H9 (cell line): ENCODE results near the gene STK32C. TPM values are rescaled to one million over a fixed set of nuclear protein-coding genes. Genes with fewer than 3 reads are reported as not detected.

Experiments
- DNase-seq: peaks from one replicate; pipeline ENCODE4 v3.0.0-alpha.2; 2017
- H2AFZ ChIP-seq: one replicate; pipeline ENCODE4 v1.6.1; 2013; ENCODE audit warnings: mild to moderate bottlenecking, low read length, control low read depth, moderate library complexity
- H2AK5ac ChIP-seq: 2 replicates; pipeline ENCODE4 v1.6.1; 2013; ENCODE audit warnings: low read length, control low read depth, mixed read lengths; ENCODE audit not compliant: insufficient read length
- H2BK120ac ChIP-seq: one replicate; pipeline ENCODE4 v1.6.1; 2013; ENCODE audit warnings: low read depth, mild to moderate bottlenecking, low read length, control low read depth, inconsistent platforms; ENCODE audit not compliant: poor library complexity, severe bottlenecking
- H2BK12ac ChIP-seq: 2 replicates; pipeline ENCODE4 v1.6.1; 2013; ENCODE audit warnings: low read length, control low read depth, mixed read lengths, low read depth; ENCODE audit not compliant: insufficient read length
- H2BK15ac ChIP-seq: 2 replicates; pipeline ENCODE4 v1.6.1; 2013; ENCODE audit warnings: low read depth, low read length, control low read depth
- H2BK20ac ChIP-seq: one replicate; pipeline ENCODE4 v1.6.1; 2013; ENCODE audit warnings: low read depth, mild to moderate bottlenecking, low read length, control low read depth, inconsistent platforms; ENCODE audit not compliant: poor library complexity, severe bottlenecking
- H2BK5ac ChIP-seq: 2 replicates; pipeline ENCODE4 v1.6.1; 2013; ENCODE audit warnings: low read length, control low read depth, mixed read lengths; ENCODE audit not compliant: insufficient read length
- H3K14ac ChIP-seq: 2 replicates; pipeline ENCODE4 v1.6.1; 2013; ENCODE audit warnings: low read length, control low read depth; ENCODE audit not compliant: insufficient read depth
- H3K18ac ChIP-seq: 2 replicates; pipeline ENCODE4 v1.6.1; 2013; ENCODE audit warnings: low read depth, mild to moderate bottlenecking, mixed read lengths, low read length, control low read depth; ENCODE audit not compliant: insufficient read length
- H3K23ac ChIP-seq: 2 replicates; pipeline ENCODE4 v1.6.1; 2013; ENCODE audit warnings: low read length, control low read depth, mixed read lengths, low read depth; ENCODE audit not compliant: insufficient read length
- H3K23me2 ChIP-seq: 2 replicates; pipeline ENCODE4 v1.6.1; 2013; ENCODE audit warnings: low read depth, mild to moderate bottlenecking, mixed read lengths, low read length, control low read depth; ENCODE audit not compliant: insufficient read length, poor library complexity, severe bottlenecking
- H3K27ac ChIP-seq: 2 replicates; pipeline ENCODE4 v1.5.1; 2013; ENCODE audit warnings: low read length, control low read depth, mixed read lengths, low read depth; ENCODE audit not compliant: insufficient read length
- H3K27me3 ChIP-seq: 2 replicates; pipeline ENCODE4 v1.6.1; 2013; ENCODE audit warnings: low read length, control low read depth, inconsistent platforms; ENCODE audit not compliant: insufficient read depth
- H3K4ac ChIP-seq: 2 replicates; pipeline ENCODE4 v1.6.1; 2013; ENCODE audit warnings: low read depth, mild to moderate bottlenecking, control low read depth, inconsistent platforms, low read length, moderate library complexity
- H3K4me1 ChIP-seq: 2 replicates; pipeline ENCODE4 v1.6.1; 2013; ENCODE audit warnings: low read length, control low read depth, inconsistent platforms; ENCODE audit not compliant: insufficient read depth
- H3K4me2 ChIP-seq: 2 replicates; pipeline ENCODE4 v1.6.1; 2013; ENCODE audit warnings: low read length, control low read depth, mixed read lengths; ENCODE audit not compliant: insufficient read length, insufficient read depth
- H3K56ac ChIP-seq: 2 replicates; pipeline ENCODE4 v1.6.1; 2013; ENCODE audit warnings: low read depth, mild to moderate bottlenecking, mixed read lengths, low read length, control low read depth; ENCODE audit not compliant: insufficient read length
- H3K79me1 ChIP-seq: 2 replicates; pipeline ENCODE4 v1.6.1; 2013; ENCODE audit warnings: low read depth, mild to moderate bottlenecking, moderate library complexity, low read length, control low read depth, inconsistent platforms; ENCODE audit not compliant: insufficient read depth, poor library complexity, severe bottlenecking
- H3K79me2 ChIP-seq: 2 replicates; pipeline ENCODE4 v1.6.1; 2013; ENCODE audit warnings: low read length, control low read depth, inconsistent platforms; ENCODE audit not compliant: insufficient read depth
- H3K9ac ChIP-seq: 2 replicates; pipeline ENCODE4 v1.6.1; 2013; ENCODE audit warnings: low read length, control low read depth, mixed read lengths; ENCODE audit not compliant: insufficient read length; ENCODE audit errors: extremely low read depth
- H3K9me3 ChIP-seq: one replicate; pipeline ENCODE4 v1.6.1; 2013; ENCODE audit warnings: low read depth, low read length, inconsistent platforms; ENCODE audit not compliant: control insufficient read depth
- H3T11ph ChIP-seq: one replicate; pipeline ENCODE4 v1.6.1; 2013; ENCODE audit warnings: mild to moderate bottlenecking, low read length, control low read depth, inconsistent platforms
- H4K20me1 ChIP-seq: one replicate; pipeline ENCODE4 v1.6.1; 2013; ENCODE audit not compliant: control insufficient read depth, insufficient read length, insufficient read depth
- H4K5ac ChIP-seq: 2 replicates; pipeline ENCODE4 v1.6.1; 2013; ENCODE audit warnings: low read depth, mild to moderate bottlenecking, mixed read lengths, low read length, control low read depth; ENCODE audit not compliant: insufficient read length
- H4K8ac ChIP-seq: replicated peaks from 2 replicates; pipeline ENCODE4 v1.6.1; 2013; ENCODE audit warnings: low read length, control low read depth, mixed read lengths, low read depth; ENCODE audit not compliant: insufficient read length
- H4K91ac ChIP-seq: 2 replicates; pipeline ENCODE4 v1.6.1; 2013; ENCODE audit warnings: low read depth, mild to moderate bottlenecking, moderate library complexity, mixed read lengths, low read length, control low read depth; ENCODE audit not compliant: insufficient read length
- H3K27ac Mint-ChIP-seq, 3 experiments: 2 replicates in 2 of 3; 3 replicates in 1 of 3; pipeline ENCODE4 v1.8.0; 2020 to 2021; ENCODE audit warnings: mixed read lengths in 3 of 3, mild to moderate bottlenecking in 1 of 3, moderate library complexity in 1 of 3
- H3K27me3 Mint-ChIP-seq: 2 replicates; pipeline ENCODE4 v1.8.0; 2021; ENCODE audit warnings: low read depth, mild to moderate bottlenecking, moderate library complexity, mixed read lengths
- H3K36me3 Mint-ChIP-seq, 3 experiments: 2 replicates in 2 of 3; 3 replicates in 1 of 3; pipeline ENCODE4 v1.8.0; 2020 to 2021; ENCODE audit warnings: low read depth in 3 of 3, mixed read lengths in 3 of 3; ENCODE audit not compliant: insufficient read depth in 1 of 3
- H3K4me1 Mint-ChIP-seq, 2 experiments: 2 replicates each; pipeline ENCODE4 v1.8.0; 2020; ENCODE audit warnings: mixed read lengths in 2 of 2
- H3K4me3 Mint-ChIP-seq, 2 experiments: 2 replicates in 1 of 2; 3 replicates in 1 of 2; pipeline ENCODE4 v1.8.0; 2020 to 2021; ENCODE audit warnings: mild to moderate bottlenecking in 2 of 2, mixed read lengths in 2 of 2, moderate library complexity in 1 of 2
- H3K9me3 Mint-ChIP-seq, 2 experiments: 2 replicates in 1 of 2; 3 replicates in 1 of 2; pipeline ENCODE4 v1.8.0; 2020; ENCODE audit warnings: mild to moderate bottlenecking in 2 of 2, mixed read lengths in 2 of 2, moderate library complexity in 1 of 2
- WGBS: extraction: QIAGEN DNeasy Blood & Tissue Kit; methylation state at CpG from one replicate; pipeline ENCODE4 v1.1.7; 2013; ENCODE audit warnings: missing lambda C conversion rate, low lambda C conversion rate, mixed read lengths; ENCODE audit not compliant: insufficient read length; ENCODE audit errors: extremely low coverage; 5-methylcytosine and 5-hydroxymethylcytosine counted together
- total RNA-seq: library from RNA; stranded (reverse); gene quantifications from 2 replicates; pipeline ENCODE4 v1.2.1, GENCODE V29; 2021
- TF ChIP-seq, protein P1 (sequence below): fragments of 200-600 bp; sonication (generic); conservative IDR thresholded peaks from 3 replicates; pipeline ENCODE4 v1.8.0; 2021; ENCODE audit warnings: antibody characterized with exemption, mild to moderate bottlenecking

The STK32C gene
- total RNA-seq, 1 experiment from 2014 or later: 11.3 TPM

DNA sequence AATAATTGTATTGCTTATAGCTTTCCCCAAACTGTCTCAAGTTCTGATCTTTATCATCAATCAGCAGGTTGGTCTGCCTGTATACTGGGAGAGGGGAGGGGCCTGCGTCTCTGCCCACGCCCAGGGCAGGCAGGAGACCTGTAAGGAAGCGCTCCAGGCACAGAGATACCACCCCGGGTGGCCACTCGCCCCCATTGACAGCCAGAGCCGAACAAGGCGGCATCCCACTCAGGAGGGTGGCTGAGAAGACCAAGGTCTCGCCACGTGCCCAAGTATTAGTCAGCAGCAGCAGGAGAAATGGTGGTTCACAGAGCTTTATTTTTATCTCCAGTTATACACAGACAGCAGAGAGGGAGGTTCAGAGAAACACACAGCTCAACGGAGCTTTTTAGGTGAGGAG is 7.2 kb downstream of the STK32C start:
- Histone ChIP-seq H3K79me2 (no peaks in the 10 kb centered on the region), H3K4me1 (no peaks in the 10 kb centered on the region), H3K9me3 (peaks cover under 1% of the 10 kb centered on the region), H3K9ac (no peak overlapping the region), H3T11ph (no peak overlapping the region), H4K20me1 (no peaks in the 10 kb centered on the region), H3K27ac (no peak overlapping the region), H3K4ac (no peak overlapping the region), H4K91ac (no peak overlapping the region), H3K18ac (no peak overlapping the region), H3K79me1 (no peaks in the 10 kb centered on the region), H3K14ac (no peak overlapping the region), H2BK120ac (no peak overlapping the region), H3K4me2 (no peak overlapping the region), H2BK20ac (no peak overlapping the region), H2BK5ac (no peak overlapping the region), H2BK12ac (no peak overlapping the region), H3K56ac (no peak overlapping the region), H3K27me3 (no peaks in the 10 kb centered on the region), H3K23ac (no peak overlapping the region), H2BK15ac (no peak overlapping the region), H2AFZ (no peak overlapping the region), H4K5ac (no peak overlapping the region), H4K8ac (no peak overlapping the region), H2AK5ac (no peak overlapping the region), H3K23me2 (no peaks in the 10 kb centered on the region)
- peaks cover 1 to 3% of the 10 kb centered on the region in 2 experiments for H3K9me3 Mint-ChIP-seq
- peaks cover 11 to 17% of the 10 kb centered on the region in 2 experiments for H3K4me1 Mint-ChIP-seq
- H3K27me3 Mint-ChIP-seq: peaks cover 24% of the 10 kb centered on the region
- whole genome bisulfite sequencing: no CpG with 5 or more reads among the region's 10 CpGs
- no peak for DNase-seq
- H3K4me3 Mint-ChIP-seq: no peak overlapping the region
- TF ChIP-seq, protein P1, sequence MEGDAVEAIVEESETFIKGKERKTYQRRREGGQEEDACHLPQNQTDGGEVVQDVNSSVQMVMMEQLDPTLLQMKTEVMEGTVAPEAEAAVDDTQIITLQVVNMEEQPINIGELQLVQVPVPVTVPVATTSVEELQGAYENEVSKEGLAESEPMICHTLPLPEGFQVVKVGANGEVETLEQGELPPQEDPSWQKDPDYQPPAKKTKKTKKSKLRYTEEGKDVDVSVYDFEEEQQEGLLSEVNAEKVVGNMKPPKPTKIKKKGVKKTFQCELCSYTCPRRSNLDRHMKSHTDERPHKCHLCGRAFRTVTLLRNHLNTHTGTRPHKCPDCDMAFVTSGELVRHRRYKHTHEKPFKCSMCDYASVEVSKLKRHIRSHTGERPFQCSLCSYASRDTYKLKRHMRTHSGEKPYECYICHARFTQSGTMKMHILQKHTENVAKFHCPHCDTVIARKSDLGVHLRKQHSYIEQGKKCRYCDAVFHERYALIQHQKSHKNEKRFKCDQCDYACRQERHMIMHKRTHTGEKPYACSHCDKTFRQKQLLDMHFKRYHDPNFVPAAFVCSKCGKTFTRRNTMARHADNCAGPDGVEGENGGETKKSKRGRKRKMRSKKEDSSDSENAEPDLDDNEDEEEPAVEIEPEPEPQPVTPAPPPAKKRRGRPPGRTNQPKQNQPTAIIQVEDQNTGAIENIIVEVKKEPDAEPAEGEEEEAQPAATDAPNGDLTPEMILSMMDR: no peak
- peaks cover 1 to 3% (median 1%) of the 10 kb centered on the region in 3 experiments; a peak in 6 of 7 replicates for H3K36me3 Mint-ChIP-seq
- no peak overlapping the region for H3K27ac Mint-ChIP-seq
